ENCODE data around the gene ADAMTSL3.

Gene ADAMTSL3

GRCh38 chr15:83631534-83631933, 22.4 kb upstream of the ADAMTSL3 start:
- Histone ChIP-seq H3K9ac (ENCODE audit: low read depth, low read length) (no peak overlapping the region), H3K9me3 (replicated peaks; ENCODE audit: low read length) (no peaks in the 10 kb centered on the region), H3K36me3 (ENCODE audit: insufficient read depth, low read length) (no peaks in the 10 kb centered on the region), H3K4me2 (ENCODE audit: low read length) (no peak overlapping the region), H3K4me3 (ENCODE audit: low read length) (no peak overlapping the region), H3K4me1 (ENCODE audit: control insufficient read depth, insufficient read depth, low read length) (no peaks in the 10 kb centered on the region), H3K27me3 (ENCODE audit: control insufficient read depth, insufficient read depth, low read length) (peaks cover 15% of the 10 kb centered on the region)

- no peak overlapping the region for H3K9ac ChIP-seq (ENCODE audit: low read depth, low read length)
- no peak overlapping the region for H3K4me2 ChIP-seq (ENCODE audit: low read length)
- no peak overlapping the region for H3K4me3 ChIP-seq (ENCODE audit: low read length)
- H3K36me3 ChIP-seq (ENCODE audit: insufficient read depth, low read length): no peaks in the 10 kb centered on the region
- no peaks in the 10 kb centered on the region for H3K4me1 ChIP-seq (ENCODE audit: control insufficient read depth, insufficient read depth, low read length)
- H3K27me3 ChIP-seq (ENCODE audit: control insufficient read depth, insufficient read depth, low read length): peaks cover 7% of the 10 kb centered on the region
- H3K9me3 ChIP-seq (replicated peaks; ENCODE audit: low read length): no peaks in the 10 kb centered on the region
Observed at GRCh38 chr15:83643201-83643600, 10.7 kb upstream of the ADAMTSL3 start.

- no peak overlapping the region for H3K4me3 ChIP-seq (ENCODE audit: low read length)
- H3K36me3 ChIP-seq (ENCODE audit: insufficient read depth, low read length): no peaks in the 10 kb centered on the region
- H3K9me3 ChIP-seq (replicated peaks; ENCODE audit: low read length): no peaks in the 10 kb centered on the region
- no peaks in the 10 kb centered on the region for H3K4me1 ChIP-seq (ENCODE audit: control insufficient read depth, insufficient read depth, low read length)
- H3K4me2 ChIP-seq (ENCODE audit: low read length): no peak overlapping the region
- H3K9ac ChIP-seq (ENCODE audit: low read depth, low read length): no peak overlapping the region
- H3K27me3 ChIP-seq (ENCODE audit: control insufficient read depth, insufficient read depth, low read length): peaks cover 19% of the 10 kb centered on the region
Observed at GRCh38 chr15:83644439-83644838, 9.5 kb upstream of the ADAMTSL3 start.

GRCh38 chr15:83650831-83651230, 3.1 kb upstream of the ADAMTSL3 start:
- no peak overlapping the region for H3K4me2 ChIP-seq (ENCODE audit: low read length)

GRCh38 chr15:83651541-83651940, 2.4 kb upstream of the ADAMTSL3 start:
- no peaks in the 10 kb centered on the region for H3K36me3 ChIP-seq (ENCODE audit: insufficient read depth, low read length)
- H3K4me3 ChIP-seq (ENCODE audit: low read length): no peak overlapping the region
- peaks cover 6% of the 10 kb centered on the region for H3K4me1 ChIP-seq (ENCODE audit: control insufficient read depth, insufficient read depth, low read length)
- H3K9me3 ChIP-seq (replicated peaks; ENCODE audit: low read length): no peaks in the 10 kb centered on the region
- no peak overlapping the region for H3K9ac ChIP-seq (ENCODE audit: low read depth, low read length)
- H3K4me2 ChIP-seq (ENCODE audit: low read length): no peak overlapping the region
- peaks cover 71% of the 10 kb centered on the region for H3K27me3 ChIP-seq (ENCODE audit: control insufficient read depth, insufficient read depth, low read length)

More at GRCh38 chr15:83650831-83651230, 3.1 kb upstream of the ADAMTSL3 start:
- Histone ChIP-seq H3K9ac (ENCODE audit: low read depth, low read length) (no peak overlapping the region), H3K4me1 (ENCODE audit: control insufficient read depth, insufficient read depth, low read length) (peaks cover 6% of the 10 kb centered on the region), H3K27me3 (ENCODE audit: control insufficient read depth, insufficient read depth, low read length) (peaks cover 65% of the 10 kb centered on the region), H3K9me3 (replicated peaks; ENCODE audit: low read length) (no peaks in the 10 kb centered on the region), H3K4me3 (ENCODE audit: low read length) (no peak overlapping the region), H3K36me3 (ENCODE audit: insufficient read depth, low read length) (no peaks in the 10 kb centered on the region)

- H3K36me3 ChIP-seq (ENCODE audit: insufficient read depth, low read length): no peaks in the 10 kb centered on the region
- H3K4me3 ChIP-seq (ENCODE audit: low read length): no peak overlapping the region
- peaks cover 6% of the 10 kb centered on the region for H3K4me1 ChIP-seq (ENCODE audit: control insufficient read depth, insufficient read depth, low read length)
- peaks cover 71% of the 10 kb centered on the region for H3K27me3 ChIP-seq (ENCODE audit: control insufficient read depth, insufficient read depth, low read length)
- no peak overlapping the region for H3K9ac ChIP-seq (ENCODE audit: low read depth, low read length)
- H3K9me3 ChIP-seq (replicated peaks; ENCODE audit: low read length): no peaks in the 10 kb centered on the region
- H3K4me2 ChIP-seq (ENCODE audit: low read length): no peak overlapping the region
Observed at GRCh38 chr15:83652626-83653204, 1.2 kb upstream of the ADAMTSL3 start.

- Histone ChIP-seq H3K27me3 (ENCODE audit: control insufficient read depth, insufficient read depth, low read length) (peaks cover 70% of the 10 kb centered on the region), H3K4me1 (ENCODE audit: control insufficient read depth, insufficient read depth, low read length) (peaks cover 6% of the 10 kb centered on the region), H3K9ac (ENCODE audit: low read depth, low read length) (no peak overlapping the region), H3K4me3 (ENCODE audit: low read length) (no peak overlapping the region), H3K4me2 (ENCODE audit: low read length) (no peak overlapping the region), H3K36me3 (ENCODE audit: insufficient read depth, low read length) (no peaks in the 10 kb centered on the region), H3K9me3 (replicated peaks; ENCODE audit: low read length) (no peaks in the 10 kb centered on the region)
Observed at GRCh38 chr15:83653288-83653638, 660 bp upstream of the ADAMTSL3 start.

GRCh38 chr15:83654379-83655236, 685 bp downstream of the ADAMTSL3 start:
- H3K36me3 ChIP-seq (ENCODE audit: insufficient read depth, low read length): no peaks in the 10 kb centered on the region
- H3K4me2 ChIP-seq (ENCODE audit: low read length): peak overlapping the region; percentile 76
- H3K4me3 ChIP-seq (ENCODE audit: low read length): peak overlapping the region; percentile 59
- H3K9me3 ChIP-seq (replicated peaks; ENCODE audit: low read length): no peaks in the 10 kb centered on the region
- H3K27me3 ChIP-seq (ENCODE audit: control insufficient read depth, insufficient read depth, low read length): peaks cover 59% of the 10 kb centered on the region
- no peak overlapping the region for H3K9ac ChIP-seq (ENCODE audit: low read depth, low read length)
- peaks cover 6% of the 10 kb centered on the region for H3K4me1 ChIP-seq (ENCODE audit: control insufficient read depth, insufficient read depth, low read length)

- Histone ChIP-seq H3K4me3 (ENCODE audit: low read length) (no peak overlapping the region), H3K9ac (ENCODE audit: low read depth, low read length) (no peak overlapping the region), H3K27me3 (ENCODE audit: control insufficient read depth, insufficient read depth, low read length) (peaks cover 53% of the 10 kb centered on the region), H3K9me3 (replicated peaks; ENCODE audit: low read length) (no peaks in the 10 kb centered on the region), H3K36me3 (ENCODE audit: insufficient read depth, low read length) (no peaks in the 10 kb centered on the region), H3K4me2 (ENCODE audit: low read length) (no peak overlapping the region), H3K4me1 (ENCODE audit: control insufficient read depth, insufficient read depth, low read length) (peaks cover 6% of the 10 kb centered on the region)
Observed at GRCh38 chr15:83655237-83655616, 1.3 kb downstream of the ADAMTSL3 start.

- peaks cover 6% of the 10 kb centered on the region for H3K4me1 ChIP-seq (ENCODE audit: control insufficient read depth, insufficient read depth, low read length)
- H3K4me2 ChIP-seq (ENCODE audit: low read length): no peak overlapping the region
- H3K36me3 ChIP-seq (ENCODE audit: insufficient read depth, low read length): no peaks in the 10 kb centered on the region
- H3K9ac ChIP-seq (ENCODE audit: low read depth, low read length): no peak overlapping the region
- no peak overlapping the region for H3K4me3 ChIP-seq (ENCODE audit: low read length)
- H3K9me3 ChIP-seq (replicated peaks; ENCODE audit: low read length): no peaks in the 10 kb centered on the region
- peaks cover 46% of the 10 kb centered on the region for H3K27me3 ChIP-seq (ENCODE audit: control insufficient read depth, insufficient read depth, low read length)
Observed at GRCh38 chr15:83656192-83656591, 2.3 kb downstream of the ADAMTSL3 start.

GRCh38 chr15:83656943-83657528, 3.1 kb downstream of the ADAMTSL3 start:
- Histone ChIP-seq H3K36me3 (ENCODE audit: insufficient read depth, low read length) (no peaks in the 10 kb centered on the region), H3K4me3 (ENCODE audit: low read length) (no peak overlapping the region), H3K4me1 (ENCODE audit: control insufficient read depth, insufficient read depth, low read length) (peaks cover 6% of the 10 kb centered on the region), H3K27me3 (ENCODE audit: control insufficient read depth, insufficient read depth, low read length) (peaks cover 44% of the 10 kb centered on the region), H3K9me3 (replicated peaks; ENCODE audit: low read length) (no peaks in the 10 kb centered on the region), H3K9ac (ENCODE audit: low read depth, low read length) (no peak overlapping the region), H3K4me2 (ENCODE audit: low read length) (no peak overlapping the region)

Measured in skeletal muscle satellite cell (primary cell).